Cardiac muscle cell (in vitro differentiated cells and primary cell): ENCODE data around the gene TXNDC16. TPM values are rescaled to one million over a fixed set of nuclear protein-coding genes. Genes with fewer than 3 reads are reported as not detected.

Experiments used
- DNase-seq, 2 donors: peaks; one replicate each; pipeline versions ENCODE4 v3.0.0 to v3.0.0-alpha.2; 2010 to 2017; ENCODE audit warnings: low read depth in 1 of 2, low spot score in 1 of 2
- H3K27ac ChIP-seq: fragments of 200-600 bp; sonication (generic); 2 replicates; pipeline ENCODE4 v1.5.1; 2016
- H3K27me3 ChIP-seq: fragments of 200-600 bp; sonication (generic); 2 replicates; pipeline ENCODE4 v1.6.0; 2016; ENCODE audit warnings: control low read depth
- H3K36me3 ChIP-seq: fragments of 200-600 bp; sonication (generic); 2 replicates; pipeline ENCODE4 v1.5.1; 2016; ENCODE audit warnings: control low read depth
- H3K4me1 ChIP-seq: fragments of 200-600 bp; sonication (generic); 2 replicates; pipeline ENCODE4 v1.8.1; 2017; ENCODE audit warnings: low read depth, mild to moderate bottlenecking, mixed run types
- H3K4me3 ChIP-seq: fragments of 200-600 bp; sonication (generic); 2 replicates; pipeline ENCODE4 v1.5.1; 2016; ENCODE audit warnings: mild to moderate bottlenecking
- H3K9me3 ChIP-seq: fragments of 200-600 bp; sonication (generic); 2 replicates; pipeline ENCODE4 v1.5.1; 2017; ENCODE audit warnings: low read depth, mild to moderate bottlenecking, control low read depth
- polyA plus RNA-seq: library from polyadenylated mRNA; unstranded; fragments of >200 nt; fragmentation: Nextera tagmentation; extraction: Ambion mirVana; gene quantifications from 2 replicates; pipeline ENCODE4 v1.2.1, GENCODE V29; 2016
- total RNA-seq: library from RNA; depleted of rRNA; stranded (reverse); fragments of >200 nt; gene quantifications from 2 replicates; pipeline ENCODE4 v1.2.3, GENCODE V29; 2016
- TF ChIP-seq, protein P1 (sequence below): IDR thresholded peaks from 2 replicates; pipeline ENCODE4 v1.5.1; 2012; ENCODE audit warnings: low read depth, mild to moderate bottlenecking, low read length

The TXNDC16 gene
- total and polyA plus RNA-seq, 2 experiments from 2014 or later, result 6.9 to 7.8 TPM

DNA sequence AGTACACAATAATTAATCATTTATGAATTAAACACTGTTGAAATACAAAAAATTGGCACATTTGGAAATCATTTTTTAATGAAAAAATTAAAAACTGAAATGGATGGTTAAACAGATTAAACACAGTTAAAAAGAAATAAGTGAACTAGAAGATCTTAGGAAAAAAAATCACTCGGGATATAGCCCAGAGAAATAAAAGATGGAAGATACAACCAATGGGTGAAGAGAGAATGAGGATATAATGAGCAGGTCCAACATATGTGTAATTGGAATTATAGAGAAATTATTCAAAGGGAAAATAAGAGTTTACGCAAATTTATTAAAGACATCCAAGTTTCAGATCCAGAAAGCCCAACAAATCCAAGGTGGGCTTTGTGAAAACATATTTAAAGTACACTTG lies 6.4 kb upstream of the TXNDC16 start:
- no peaks in the 10 kb centered on the region for H3K27me3 ChIP-seq
- H3K4me1 ChIP-seq, result no peaks in the 10 kb centered on the region
- TF ChIP-seq, protein P1, sequence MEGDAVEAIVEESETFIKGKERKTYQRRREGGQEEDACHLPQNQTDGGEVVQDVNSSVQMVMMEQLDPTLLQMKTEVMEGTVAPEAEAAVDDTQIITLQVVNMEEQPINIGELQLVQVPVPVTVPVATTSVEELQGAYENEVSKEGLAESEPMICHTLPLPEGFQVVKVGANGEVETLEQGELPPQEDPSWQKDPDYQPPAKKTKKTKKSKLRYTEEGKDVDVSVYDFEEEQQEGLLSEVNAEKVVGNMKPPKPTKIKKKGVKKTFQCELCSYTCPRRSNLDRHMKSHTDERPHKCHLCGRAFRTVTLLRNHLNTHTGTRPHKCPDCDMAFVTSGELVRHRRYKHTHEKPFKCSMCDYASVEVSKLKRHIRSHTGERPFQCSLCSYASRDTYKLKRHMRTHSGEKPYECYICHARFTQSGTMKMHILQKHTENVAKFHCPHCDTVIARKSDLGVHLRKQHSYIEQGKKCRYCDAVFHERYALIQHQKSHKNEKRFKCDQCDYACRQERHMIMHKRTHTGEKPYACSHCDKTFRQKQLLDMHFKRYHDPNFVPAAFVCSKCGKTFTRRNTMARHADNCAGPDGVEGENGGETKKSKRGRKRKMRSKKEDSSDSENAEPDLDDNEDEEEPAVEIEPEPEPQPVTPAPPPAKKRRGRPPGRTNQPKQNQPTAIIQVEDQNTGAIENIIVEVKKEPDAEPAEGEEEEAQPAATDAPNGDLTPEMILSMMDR, result no peak
- H3K36me3 ChIP-seq, result no peaks in the 10 kb centered on the region
- DNase-seq, result no peak
- no peak overlapping the region for H3K4me3 ChIP-seq
- H3K27ac ChIP-seq, result no peak overlapping the region
- no peaks in the 10 kb centered on the region for H3K9me3 ChIP-seq

DNA sequence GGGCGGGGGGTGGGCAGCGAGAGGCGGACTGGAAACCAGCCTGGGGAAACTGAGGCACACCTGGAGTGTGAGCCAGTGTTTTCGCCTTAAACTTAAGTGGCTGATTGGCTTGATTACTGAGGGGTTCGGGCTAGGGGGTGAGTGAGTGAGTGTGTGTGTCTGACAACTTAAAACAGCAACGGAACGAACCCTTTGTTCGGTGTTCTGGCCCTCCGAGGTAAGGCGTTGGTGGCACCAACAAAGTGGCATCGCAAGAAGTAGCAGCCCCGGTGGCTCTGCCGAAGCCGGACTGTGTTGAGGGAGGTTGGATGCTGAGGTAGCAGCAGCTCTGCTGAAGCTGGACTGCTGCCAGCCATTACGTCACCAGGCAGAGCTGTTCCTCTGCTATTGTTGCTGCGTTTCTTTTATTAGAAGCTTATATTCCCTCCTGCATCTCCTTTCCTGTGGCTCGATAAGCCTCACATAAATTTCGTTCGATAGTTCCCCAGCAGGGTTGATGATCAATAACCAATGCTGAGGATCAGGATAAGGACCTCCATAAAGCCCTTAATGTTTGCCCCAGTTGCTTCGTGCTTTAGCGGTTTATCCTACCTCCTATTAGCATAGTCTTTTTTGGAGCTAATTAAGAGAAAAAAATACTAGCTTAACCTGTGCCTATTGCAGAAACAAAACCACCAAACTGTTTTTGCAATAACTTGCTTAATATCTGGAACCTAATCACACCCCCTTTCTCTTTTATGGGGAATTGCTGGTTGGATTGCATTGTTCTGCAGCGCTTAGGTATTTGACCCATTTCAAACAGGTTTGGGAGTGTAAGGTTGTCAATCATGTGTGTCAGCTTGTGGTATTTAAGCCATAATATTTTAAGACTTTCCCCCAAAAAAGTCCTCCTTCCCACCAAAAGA lies 1.6 kb upstream of the TXNDC16 start:
- H3K4me3 ChIP-seq, result peak overlapping the region; percentile 63
- H3K9me3 ChIP-seq, result no peaks in the 10 kb centered on the region
- TF ChIP-seq, protein P1, result no peak
- no peaks in the 10 kb centered on the region for H3K4me1 ChIP-seq
- H3K36me3 ChIP-seq, result no peaks in the 10 kb centered on the region
- H3K27me3 ChIP-seq, result no peaks in the 10 kb centered on the region
- peak; percentile 90 to 93 for DNase-seq
- peak overlapping the region; percentile 74 for H3K27ac ChIP-seq

DNA sequence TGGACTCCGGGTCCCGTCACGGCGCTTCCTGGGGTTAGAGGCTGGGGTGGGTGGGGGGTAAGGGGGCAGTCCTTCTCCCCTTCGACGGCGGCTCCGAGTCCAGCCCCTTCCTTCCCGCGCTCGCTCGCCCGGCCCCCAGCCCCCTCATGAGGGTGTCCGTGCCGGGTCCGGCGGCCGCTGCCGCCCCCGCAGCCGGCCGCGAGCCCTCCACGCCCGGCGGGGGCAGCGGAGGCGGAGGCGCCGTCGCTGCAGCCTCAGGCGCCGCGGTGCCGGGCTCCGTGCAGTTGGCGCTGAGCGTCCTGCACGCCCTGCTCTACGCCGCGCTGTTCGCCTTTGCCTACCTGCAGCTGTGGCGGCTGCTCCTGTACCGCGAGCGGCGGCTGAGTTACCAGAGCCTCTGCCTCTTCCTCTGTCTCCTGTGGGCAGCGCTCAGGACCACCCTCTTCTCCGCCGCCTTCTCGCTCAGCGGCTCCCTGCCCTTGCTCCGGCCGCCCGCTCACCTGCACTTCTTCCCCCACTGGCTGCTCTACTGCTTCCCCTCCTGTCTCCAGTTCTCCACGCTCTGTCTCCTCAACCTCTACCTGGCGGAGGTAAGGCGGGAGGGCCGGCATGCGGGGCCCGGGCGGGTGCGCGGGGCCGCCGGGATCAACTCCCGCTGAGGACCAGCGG lies 831 bp upstream of the TXNDC16 start:
- H3K27ac ChIP-seq, result peak overlapping the region; percentile 74
- TF ChIP-seq, protein P1, result no peak
- H3K27me3 ChIP-seq, result no peaks in the 10 kb centered on the region
- H3K9me3 ChIP-seq, result no peaks in the 10 kb centered on the region
- DNase-seq, result peak; percentile 16 to 68
- H3K36me3 ChIP-seq, result no peaks in the 10 kb centered on the region
- H3K4me1 ChIP-seq, result no peaks in the 10 kb centered on the region
- H3K4me3 ChIP-seq, result peak overlapping the region; percentile 63

DNA sequence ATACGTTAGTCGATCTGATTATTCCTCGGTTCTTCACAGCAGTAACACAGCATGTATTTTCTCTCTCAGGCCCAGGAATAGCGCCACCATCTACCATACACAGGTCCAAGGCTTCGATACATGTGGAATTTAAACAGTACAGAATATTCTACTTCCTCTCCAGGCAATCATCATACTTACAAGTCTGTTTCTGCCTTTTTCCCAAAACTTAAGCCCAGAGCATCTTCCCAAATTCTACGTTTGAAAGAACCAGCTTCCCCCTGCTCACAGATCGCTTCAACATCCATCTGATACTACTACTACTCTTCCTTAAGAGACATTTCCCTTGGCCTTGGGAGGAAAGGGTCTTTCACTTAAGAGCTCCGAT lies 626 bp downstream of the TXNDC16 start:
- Histone ChIP-seq H3K36me3 (no peaks in the 10 kb centered on the region), H3K4me3 (peak overlapping the region; percentile 51), H3K27ac (peak overlapping the region; percentile 94), H3K27me3 (no peaks in the 10 kb centered on the region), H3K9me3 (no peaks in the 10 kb centered on the region), H3K4me1 (no peaks in the 10 kb centered on the region)
- TF ChIP-seq, protein P1, result peak; percentile 48
- peak; percentile 42 to 53 for DNase-seq

DNA sequence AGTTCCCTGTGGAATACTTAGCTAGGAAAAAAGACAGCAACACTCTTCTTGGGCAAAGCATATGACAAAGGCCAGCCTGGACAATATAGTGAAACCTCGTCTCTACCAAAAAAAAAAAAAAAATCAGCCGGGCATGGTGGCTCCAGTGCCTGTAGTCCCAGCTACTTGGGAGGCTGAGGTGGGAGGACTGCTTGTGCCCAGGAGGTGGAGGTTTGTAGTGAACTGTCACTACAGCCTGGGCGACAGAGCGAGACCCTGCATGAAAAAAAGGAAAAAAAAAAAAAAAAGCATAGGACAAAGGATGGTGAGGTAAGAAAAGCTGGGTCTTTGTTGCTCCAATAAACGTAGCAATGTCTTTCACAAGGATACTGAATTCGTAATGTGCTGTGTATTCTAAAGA lies 1.1 kb downstream of the TXNDC16 start:
- TF ChIP-seq, protein P1, result no peak

More for the DNA sequence above, 1.1 kb downstream of the TXNDC16 start:
- Histone ChIP-seq H3K4me1 (no peaks in the 10 kb centered on the region), H3K27me3 (no peaks in the 10 kb centered on the region), H3K9me3 (no peaks in the 10 kb centered on the region), H3K27ac (peak overlapping the region; percentile 94), H3K36me3 (no peaks in the 10 kb centered on the region), H3K4me3 (peak overlapping the region; percentile 51)
- no peak for DNase-seq
